ENCODE measurements around the gene IFT81. TPM values are rescaled to one million over a fixed set of nuclear protein-coding genes. Genes with fewer than 3 reads are reported as not detected.

IFT81 gene, protein sequence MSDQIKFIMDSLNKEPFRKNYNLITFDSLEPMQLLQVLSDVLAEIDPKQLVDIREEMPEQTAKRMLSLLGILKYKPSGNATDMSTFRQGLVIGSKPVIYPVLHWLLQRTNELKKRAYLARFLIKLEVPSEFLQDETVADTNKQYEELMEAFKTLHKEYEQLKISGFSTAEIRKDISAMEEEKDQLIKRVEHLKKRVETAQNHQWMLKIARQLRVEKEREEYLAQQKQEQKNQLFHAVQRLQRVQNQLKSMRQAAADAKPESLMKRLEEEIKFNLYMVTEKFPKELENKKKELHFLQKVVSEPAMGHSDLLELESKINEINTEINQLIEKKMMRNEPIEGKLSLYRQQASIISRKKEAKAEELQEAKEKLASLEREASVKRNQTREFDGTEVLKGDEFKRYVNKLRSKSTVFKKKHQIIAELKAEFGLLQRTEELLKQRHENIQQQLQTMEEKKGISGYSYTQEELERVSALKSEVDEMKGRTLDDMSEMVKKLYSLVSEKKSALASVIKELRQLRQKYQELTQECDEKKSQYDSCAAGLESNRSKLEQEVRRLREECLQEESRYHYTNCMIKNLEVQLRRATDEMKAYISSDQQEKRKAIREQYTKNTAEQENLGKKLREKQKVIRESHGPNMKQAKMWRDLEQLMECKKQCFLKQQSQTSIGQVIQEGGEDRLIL
- total RNA-seq (2022; extraction: Qiagen RNA extraction), result 13.2 to 21.3 TPM (median 18.8 TPM) in 5 replicates

DNA sequence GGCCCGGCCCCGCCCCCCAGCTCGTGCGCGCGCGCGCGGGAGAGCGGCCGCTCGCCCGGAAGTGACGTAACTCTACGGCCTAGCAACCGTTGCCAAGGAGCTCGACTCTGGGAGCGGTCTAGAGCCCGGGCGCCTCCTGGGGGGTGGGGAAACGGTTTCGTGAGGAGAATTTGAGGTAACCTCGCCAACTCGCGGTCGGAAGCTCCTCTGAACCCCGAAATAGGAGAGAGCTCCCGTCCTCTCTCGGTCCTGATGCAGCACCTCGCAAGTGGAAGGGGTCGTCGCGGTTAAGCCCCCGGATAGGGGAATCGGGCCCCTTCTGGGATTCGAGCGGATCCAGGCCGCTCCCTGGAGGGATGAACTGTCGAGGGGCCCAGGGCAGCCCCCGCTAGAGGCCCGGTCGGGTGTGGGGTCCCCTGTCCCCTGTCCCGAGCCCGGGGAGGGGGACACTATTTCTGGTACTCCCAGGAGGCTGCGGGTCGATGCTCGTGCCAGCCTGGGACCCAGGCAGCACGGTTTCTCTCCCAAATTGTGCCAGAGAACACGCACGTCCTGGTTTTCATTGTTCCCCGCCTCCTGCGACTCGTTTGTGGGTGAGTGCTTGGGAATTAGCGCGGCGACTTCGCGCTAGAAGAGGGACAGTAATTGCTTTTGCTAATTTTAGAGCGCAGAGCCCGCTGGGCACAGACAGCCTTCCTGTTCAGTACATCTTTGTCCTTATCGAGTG lies at the start of gene IFT81:
IFT81 (plus strand) TSS at position 89 of the 727 bp plus-strand sequence. CDS start 3,024 bp downstream, outside the sequence.

Other genes starting within 250 kb of the IFT81 start
- gene GLTP, start 243.8 kb upstream of the IFT81 start, total RNA-seq (2022; extraction: Qiagen RNA extraction), result 19.4 to 22.2 TPM (median 20.2 TPM) in 5 replicates
- gene TCHP, start 224.1 kb upstream of the IFT81 start, total RNA-seq (2022; extraction: Qiagen RNA extraction), result 13.4 to 17.0 TPM (median 15.8 TPM) in 5 replicates
- 17.4 to 21.1 TPM (median 19.5 TPM) in 5 replicates for gene GIT2, start 128.0 kb upstream of the IFT81 start, total RNA-seq (2022; extraction: Qiagen RNA extraction)
- 14.9 to 19.8 TPM (median 18.1 TPM) in 5 replicates for gene ANKRD13A, start 124.9 kb upstream of the IFT81 start, total RNA-seq (2022; extraction: Qiagen RNA extraction)
- 6.5 to 8.5 TPM (median 7.3 TPM) in 5 replicates for gene C12orf76, start 75.8 kb upstream of the IFT81 start, total RNA-seq (2022; extraction: Qiagen RNA extraction)
- gene ATP2A2, start 156.9 kb downstream of the IFT81 start, total RNA-seq (2022; extraction: Qiagen RNA extraction), result 238 to 302 TPM (median 280 TPM) in 5 replicates